Measurements from ENCODE around the gene MAPK7.

The MAPK7 gene

DNA sequence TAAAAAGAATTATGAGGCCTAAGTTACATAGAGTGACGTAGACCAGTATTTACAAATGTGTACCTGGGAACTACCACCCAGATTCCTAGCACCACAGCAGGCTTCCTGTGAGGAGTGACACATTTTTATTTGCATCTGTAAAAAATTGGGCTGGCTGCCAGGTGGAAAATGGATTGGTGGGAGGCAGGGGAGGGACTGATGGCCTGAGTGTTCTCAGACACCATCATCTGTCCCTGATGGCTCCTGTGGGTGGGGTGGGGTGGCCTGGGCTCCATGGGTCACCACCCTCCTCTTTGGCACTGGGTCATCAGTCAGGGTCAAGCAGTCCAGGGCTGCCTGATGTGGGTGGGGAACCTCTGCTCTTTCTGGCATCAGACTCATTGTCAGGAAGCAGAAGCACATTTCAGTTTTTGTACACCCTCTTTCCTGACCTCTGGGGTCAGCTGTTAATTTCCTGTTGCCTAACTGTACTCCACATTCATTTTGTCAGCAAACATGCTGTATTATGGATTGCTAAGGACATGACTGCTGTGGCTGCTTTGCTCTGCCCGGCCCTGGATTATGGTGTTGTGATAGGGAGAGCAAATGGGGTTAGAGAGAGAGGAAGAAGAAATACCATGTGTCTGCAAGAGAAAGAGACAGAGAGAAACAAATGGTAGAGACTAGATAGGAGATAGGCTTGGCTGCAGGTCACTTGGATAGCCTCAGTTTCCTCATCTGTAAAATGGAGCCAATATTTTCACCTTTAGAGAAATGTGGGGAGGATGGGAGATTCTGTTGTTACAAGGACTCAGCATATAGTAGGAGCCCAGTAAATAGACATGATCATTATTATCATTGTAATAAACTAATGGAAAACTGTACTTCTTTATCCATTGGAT is 20.2 kb downstream of the MAPK7 start (continued):
- TF ChIP-seq, protein P1, sequence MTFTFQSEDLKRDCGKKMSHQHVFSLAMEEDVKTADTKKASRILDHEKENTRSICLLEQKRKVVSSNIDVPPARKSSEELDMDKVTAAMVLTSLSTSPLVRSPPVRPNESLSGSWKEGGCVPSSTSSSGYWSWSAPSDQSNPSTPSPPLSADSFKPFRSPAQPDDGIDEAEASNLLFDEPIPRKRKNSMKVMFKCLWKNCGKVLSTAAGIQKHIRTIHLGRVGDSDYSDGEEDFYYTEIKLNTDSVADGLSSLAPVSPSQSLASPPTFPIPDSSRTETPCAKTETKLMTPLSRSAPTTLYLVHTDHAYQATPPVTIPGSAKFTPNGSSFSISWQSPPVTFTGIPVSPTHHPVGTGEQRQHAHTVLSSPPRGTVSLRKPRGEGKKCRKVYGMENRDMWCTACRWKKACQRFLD (tag by site-specific recombination; IDR thresholded peaks at IDR 0.05) = no peak
- TF ChIP-seq ZNF843 (tag by site-specific recombination; IDR thresholded peaks at IDR 0.05) (no peak), BCL11A (tag by site-specific recombination; IDR thresholded peaks at IDR 0.05; ENCODE audit: low read depth) (no peak), ZNF274 (IDR thresholded peaks at IDR 0.05; ENCODE audit: low read length) (no peak), ZNF274 (tag by site-specific recombination; IDR thresholded peaks at IDR 0.05; ENCODE audit: borderline replicate concordance) (no peak), ZNF521 (tag by site-specific recombination; IDR thresholded peaks at IDR 0.05) (no peak), ZBTB20 (tag by site-specific recombination; IDR thresholded peaks at IDR 0.05) (peak; percentile 55; the same call in 1 of the 2 replicates), ZNF248 (tag by site-specific recombination; IDR thresholded peaks at IDR 0.05) (no peak), KLF8 (tag by site-specific recombination; IDR thresholded peaks at IDR 0.05) (no peak), ZNF280D (tag by site-specific recombination; IDR thresholded peaks at IDR 0.05) (no peak), ZSCAN5A (tag by site-specific recombination; IDR thresholded peaks at IDR 0.05) (no peak), GLIS1 (tag by site-specific recombination; IDR thresholded peaks at IDR 0.05) (peak; percentile 29; the same call in 1 of the 2 replicates), ZBTB10 (tag by site-specific recombination; IDR thresholded peaks at IDR 0.05) (no peak), ZNF2 (tag by site-specific recombination; IDR thresholded peaks at IDR 0.05) (no peak), ZSCAN30 (tag by site-specific recombination; IDR thresholded peaks at IDR 0.05) (no peak), ZNF146 (tag by site-specific recombination; IDR thresholded peaks at IDR 0.05) (no peak)
- TF ChIP-seq, protein P2, sequence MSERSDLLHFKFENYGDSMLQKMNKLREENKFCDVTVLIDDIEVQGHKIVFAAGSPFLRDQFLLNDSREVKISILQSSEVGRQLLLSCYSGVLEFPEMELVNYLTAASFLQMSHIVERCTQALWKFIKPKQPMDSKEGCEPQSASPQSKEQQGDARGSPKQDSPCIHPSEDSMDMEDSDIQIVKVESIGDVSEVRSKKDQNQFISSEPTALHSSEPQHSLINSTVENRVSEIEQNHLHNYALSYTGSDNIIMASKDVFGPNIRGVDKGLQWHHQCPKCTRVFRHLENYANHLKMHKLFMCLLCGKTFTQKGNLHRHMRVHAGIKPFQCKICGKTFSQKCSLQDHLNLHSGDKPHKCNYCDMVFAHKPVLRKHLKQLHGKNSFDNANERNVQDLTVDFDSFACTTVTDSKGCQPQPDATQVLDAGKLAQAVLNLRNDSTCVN (tag by site-specific recombination; optimal IDR thresholded peaks at IDR 0.05) = no peak
- TF ChIP-seq, protein P3, sequence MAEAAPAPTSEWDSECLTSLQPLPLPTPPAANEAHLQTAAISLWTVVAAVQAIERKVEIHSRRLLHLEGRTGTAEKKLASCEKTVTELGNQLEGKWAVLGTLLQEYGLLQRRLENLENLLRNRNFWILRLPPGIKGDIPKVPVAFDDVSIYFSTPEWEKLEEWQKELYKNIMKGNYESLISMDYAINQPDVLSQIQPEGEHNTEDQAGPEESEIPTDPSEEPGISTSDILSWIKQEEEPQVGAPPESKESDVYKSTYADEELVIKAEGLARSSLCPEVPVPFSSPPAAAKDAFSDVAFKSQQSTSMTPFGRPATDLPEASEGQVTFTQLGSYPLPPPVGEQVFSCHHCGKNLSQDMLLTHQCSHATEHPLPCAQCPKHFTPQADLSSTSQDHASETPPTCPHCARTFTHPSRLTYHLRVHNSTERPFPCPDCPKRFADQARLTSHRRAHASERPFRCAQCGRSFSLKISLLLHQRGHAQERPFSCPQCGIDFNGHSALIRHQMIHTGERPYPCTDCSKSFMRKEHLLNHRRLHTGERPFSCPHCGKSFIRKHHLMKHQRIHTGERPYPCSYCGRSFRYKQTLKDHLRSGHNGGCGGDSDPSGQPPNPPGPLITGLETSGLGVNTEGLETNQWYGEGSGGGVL (tag by site-specific recombination; IDR thresholded peaks at IDR 0.05) = peak; percentile 39; the same call in 1 of the 2 replicates
